Kidney (tissue), 14 donors: ENCODE measurements around the gene BABAM2. TPM values are rescaled to one million over a fixed set of nuclear protein-coding genes. Genes with fewer than 3 reads are reported as not detected.

ENCODE experiments used
- DNase-seq, 5 donors: peaks; one replicate each; pipeline ENCODE4 v3.0.0-alpha.2; 2013 to 2020
- FAIRE-seq: peaks from 2 replicates; lab custom pipeline; 2012; peaks lifted over from hg19 to GRCh38; lab: Jason Lieb, UNC
- H3K27ac ChIP-seq, 2 donors: one replicate each; pipeline ENCODE4 v1.7.0; 2013; ENCODE audit warnings: low read depth in 2 of 2, low read length in 2 of 2, inconsistent platforms in 1 of 2
- H3K27me3 ChIP-seq: one replicate; pipeline ENCODE4 v1.7.1; 2013; ENCODE audit warnings: low read length, inconsistent platforms; ENCODE audit not compliant: control insufficient read depth, insufficient read depth
- H3K36me3 ChIP-seq, 3 donors: one replicate each; pipeline versions ENCODE4 v1.7.0 to v1.7.1; 2013; ENCODE audit warnings: low read length in 3 of 3, control low read depth in 1 of 3, inconsistent platforms in 1 of 3; ENCODE audit not compliant: insufficient read depth in 3 of 3, control insufficient read depth in 2 of 3
- H3K4me1 ChIP-seq, 3 donors: one replicate each; pipeline versions ENCODE4 v1.7.0 to v1.7.1; 2013; ENCODE audit warnings: low read length in 3 of 3, inconsistent platforms in 1 of 3, low read depth in 1 of 3; ENCODE audit not compliant: control insufficient read depth in 2 of 3, insufficient read depth in 2 of 3
- H3K4me3 ChIP-seq, 3 donors: one replicate each; pipeline versions ENCODE4 v1.7.0 to v1.8.1; 2013; ENCODE audit warnings: low read length in 3 of 3, control low read depth in 1 of 3, inconsistent platforms in 1 of 3
- H3K9ac ChIP-seq, 3 donors: one replicate each; pipeline versions ENCODE4 v1.7.0 to v1.7.1; 2013; ENCODE audit warnings: low read length in 3 of 3, control low read depth in 1 of 3, inconsistent platforms in 1 of 3
- H3K9me3 ChIP-seq, 3 donors: one replicate each; pipeline versions ENCODE4 v1.7.0 to v1.7.1; 2013; ENCODE audit warnings: low read length in 3 of 3, control low read depth in 1 of 3, inconsistent platforms in 1 of 3; ENCODE audit not compliant: control insufficient read depth in 2 of 3, insufficient read depth in 1 of 3
- intact Hi-C: fragments of 100-400 bp; cut with DNase I; formaldehyde crosslinking; loops from one replicate; pipeline ENCODE4 v1.11.1; 2022
- polyA plus RNA-seq: library from polyadenylated mRNA; stranded (reverse); fragments of 350-450 nt; fragmentation: Illumina TruSeq; extraction: RNeasy Lipid Tissue Mini Kit (QIAGEN cat#74804); gene quantifications from one replicate; pipeline ENCODE4 v1.2.3, GENCODE V29; 2014; ENCODE audit warnings: low read depth, low replicate concordance; ENCODE audit not compliant: insufficient read depth
- total RNA-seq: library from RNA; stranded (reverse); fragmentation: NEBNext Ultra II Directional; extraction: Animal tissue kit (Norgen Biotek cat#: 25700); gene quantifications from one replicate; pipeline ENCODE4 v1.2.1, GENCODE V29; 2021
- TF ChIP-seq, protein P1 (sequence below): IDR thresholded peaks from 3 replicates; pipeline ENCODE4 v1.5.1; 2012; ENCODE audit warnings: mild to moderate bottlenecking, moderate library complexity, borderline replicate concordance; ENCODE audit not compliant: insufficient read depth; ENCODE audit errors: extremely low read depth
- donor health status: control.
- donor health status: control.
- donor health status: control.
- donor health status: control.
- donor health status: control.
- donor health status: DM: yes; HTN: yes; CAD: no.
- donor health status: Normal renal cell carcinoma (clear cell type).

BABAM2 gene
- total and polyA plus RNA-seq, 2 donors from 2014 or later = 68.4 to 74.1 TPM

GRCh38 chr2:28377195-28377816 is 486.8 kb downstream of the BABAM2 start:
- no peak for DNase-seq
- Histone ChIP-seq H3K4me3 (no peak overlapping the region), H3K27ac (no peak overlapping the region)

DNA sequence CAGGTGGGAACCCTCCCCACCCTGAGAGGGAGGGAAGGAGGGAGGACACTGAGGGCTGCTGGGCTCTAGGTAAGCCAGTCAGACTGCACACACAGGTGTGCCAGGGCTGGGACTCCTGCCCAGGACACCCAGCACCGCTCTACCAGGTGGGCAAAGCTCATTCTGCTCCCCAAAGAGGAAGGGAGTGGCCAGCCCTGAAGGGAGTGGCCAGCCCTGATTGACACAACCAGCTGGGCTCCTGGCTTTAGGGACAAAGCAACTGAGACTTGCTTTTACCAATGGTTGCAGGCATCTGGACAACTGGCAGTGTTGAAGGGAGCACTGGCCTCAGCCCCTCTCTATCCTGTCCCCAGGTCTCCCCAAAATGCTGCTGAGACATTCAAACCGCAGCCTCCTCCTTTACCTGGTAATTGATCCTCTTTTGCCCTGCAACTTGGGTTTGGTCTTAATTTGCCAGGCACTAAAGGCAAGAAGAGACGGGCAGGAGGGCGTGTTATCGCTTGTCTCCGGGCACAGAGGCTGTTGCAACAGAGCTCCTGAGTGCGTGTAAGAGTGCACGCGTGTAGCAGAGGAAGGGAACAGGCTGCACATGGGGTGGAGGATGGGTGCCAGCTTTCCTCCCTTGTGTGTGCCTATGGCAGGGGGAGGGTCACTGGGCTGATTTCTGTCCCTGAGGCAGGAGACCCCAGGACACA is 487.6 kb downstream of the BABAM2 start:
- TF ChIP-seq, protein P1, sequence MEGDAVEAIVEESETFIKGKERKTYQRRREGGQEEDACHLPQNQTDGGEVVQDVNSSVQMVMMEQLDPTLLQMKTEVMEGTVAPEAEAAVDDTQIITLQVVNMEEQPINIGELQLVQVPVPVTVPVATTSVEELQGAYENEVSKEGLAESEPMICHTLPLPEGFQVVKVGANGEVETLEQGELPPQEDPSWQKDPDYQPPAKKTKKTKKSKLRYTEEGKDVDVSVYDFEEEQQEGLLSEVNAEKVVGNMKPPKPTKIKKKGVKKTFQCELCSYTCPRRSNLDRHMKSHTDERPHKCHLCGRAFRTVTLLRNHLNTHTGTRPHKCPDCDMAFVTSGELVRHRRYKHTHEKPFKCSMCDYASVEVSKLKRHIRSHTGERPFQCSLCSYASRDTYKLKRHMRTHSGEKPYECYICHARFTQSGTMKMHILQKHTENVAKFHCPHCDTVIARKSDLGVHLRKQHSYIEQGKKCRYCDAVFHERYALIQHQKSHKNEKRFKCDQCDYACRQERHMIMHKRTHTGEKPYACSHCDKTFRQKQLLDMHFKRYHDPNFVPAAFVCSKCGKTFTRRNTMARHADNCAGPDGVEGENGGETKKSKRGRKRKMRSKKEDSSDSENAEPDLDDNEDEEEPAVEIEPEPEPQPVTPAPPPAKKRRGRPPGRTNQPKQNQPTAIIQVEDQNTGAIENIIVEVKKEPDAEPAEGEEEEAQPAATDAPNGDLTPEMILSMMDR = no peak
- Histone ChIP-seq H3K36me3 (no peaks in the 10 kb centered on the region), H3K9ac (no peak overlapping the region), H3K4me1 (peaks cover 0 to 7% (median 0%) of the 10 kb centered on the region in 3 donors), H3K27ac (no peak overlapping the region), H3K9me3 (no peaks in the 10 kb centered on the region), H3K27me3 (no peaks in the 10 kb centered on the region), H3K4me3 (no peak overlapping the region)
- intact Hi-C loops = no loop called here
- FAIRE-seq (no peak), DNase-seq (no peak)

More at GRCh38 chr2:28377195-28377816, 486.8 kb downstream of the BABAM2 start:
- Histone ChIP-seq H3K36me3 (no peaks in the 10 kb centered on the region), H3K4me1 (peaks cover 0 to 7% (median 0%) of the 10 kb centered on the region in 3 donors), H3K9ac (no peak overlapping the region), H3K9me3 (no peaks in the 10 kb centered on the region), H3K27me3 (no peaks in the 10 kb centered on the region)
- TF ChIP-seq, protein P1 = no peak
- intact Hi-C loops = no loop called here
- no peak for FAIRE-seq

DNA sequence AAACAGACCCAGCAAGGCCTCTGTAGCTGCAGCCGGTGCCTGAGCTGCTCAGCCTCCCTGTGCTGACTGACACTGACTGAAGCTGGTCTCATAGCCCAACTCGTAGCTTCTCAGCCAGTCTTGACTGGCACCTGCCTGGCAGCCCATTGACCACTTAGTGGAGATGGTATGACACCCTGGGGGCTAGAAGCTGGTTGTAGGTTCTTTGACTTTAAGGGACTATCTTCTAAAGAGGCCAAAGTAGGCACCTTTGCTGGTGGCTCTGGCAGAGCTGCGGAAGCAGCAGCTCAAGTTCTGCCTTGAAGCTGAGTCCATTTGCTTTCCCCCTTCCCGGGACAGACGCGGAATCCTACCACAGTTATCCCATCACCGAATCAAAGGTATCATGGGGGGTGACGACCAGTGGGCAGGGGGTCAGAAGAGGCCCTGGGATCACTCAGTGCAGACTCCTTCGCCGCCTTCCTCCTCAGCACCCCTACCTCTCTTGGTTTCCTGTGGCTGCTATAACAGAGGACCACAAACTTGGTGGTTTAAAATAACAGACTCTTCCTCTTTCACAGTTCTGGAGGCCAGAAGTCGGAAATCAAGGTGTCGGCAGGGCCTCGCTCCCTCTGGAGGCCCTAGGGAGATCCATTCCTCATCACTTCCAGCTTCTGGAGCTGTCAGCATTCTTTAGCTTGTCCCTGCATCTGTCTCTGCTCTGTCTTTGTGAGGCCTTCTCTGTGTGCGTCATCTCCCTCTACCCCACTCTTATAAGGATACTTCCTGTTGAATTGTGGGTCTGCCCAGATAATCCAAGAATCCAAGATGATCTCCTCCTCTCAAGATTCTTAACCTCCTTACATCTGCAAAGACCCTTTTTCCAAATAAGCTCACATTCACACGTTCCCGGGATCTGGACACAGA is 488.4 kb downstream of the BABAM2 start:
- H3K27me3 ChIP-seq = no peaks in the 10 kb centered on the region
- H3K4me3 ChIP-seq = no peak overlapping the region
- intact Hi-C loops = no loop called here
- no peaks in the 10 kb centered on the region for H3K36me3 ChIP-seq
- peaks cover 0 to 7% (median 0%) of the 10 kb centered on the region in 3 donors for H3K4me1 ChIP-seq
- FAIRE-seq (no peak), DNase-seq (no peak)
- H3K9me3 ChIP-seq = no peaks in the 10 kb centered on the region
- TF ChIP-seq, protein P1 = no peak
- H3K9ac ChIP-seq = no peak overlapping the region
- H3K27ac ChIP-seq = no peak overlapping the region
